Activated naive CD4-positive, alpha-beta T cell treated with anti-CD3 and anti-CD28 coated beads, Interleukin-2, amount 50 U/mL, for 24 hours (primary cell): ENCODE measurements around the gene RGSL1.
"Not testable (repeated sequence)": the region's sequence is repeated elsewhere in the genome, so short reads cannot be mapped to it uniquely, and the experiment has no call there.

Experiments used
- H3K27ac Mint-ChIP-seq: one replicate; pipeline ENCODE4 v1.8.0; 2021; ENCODE audit warnings: mild to moderate bottlenecking, mixed read lengths
- H3K27me3 Mint-ChIP-seq: one replicate; pipeline ENCODE4 v1.8.0; 2021; ENCODE audit warnings: mixed read lengths
- H3K36me3 Mint-ChIP-seq: one replicate; pipeline ENCODE4 v1.8.0; 2021; ENCODE audit warnings: mixed read lengths
- H3K4me1 Mint-ChIP-seq: one replicate; pipeline ENCODE4 v1.8.0; 2021; ENCODE audit warnings: mixed read lengths
- H3K4me3 Mint-ChIP-seq: one replicate; pipeline ENCODE4 v1.8.0; 2021; ENCODE audit warnings: mild to moderate bottlenecking, mixed read lengths
- H3K9me3 Mint-ChIP-seq: one replicate; pipeline ENCODE4 v1.8.0; 2021; ENCODE audit warnings: mixed read lengths

RGSL1 gene

GRCh38 chr1:182431278-182431677 is 18.7 kb upstream of the RGSL1 start:
- Mint-ChIP-seq H3K4me3 (no peak overlapping the region), H3K9me3 (no peaks in the 10 kb centered on the region), H3K27me3 (no peaks in the 10 kb centered on the region), H3K27ac (no peak overlapping the region), H3K4me1 (peaks cover 13% of the 10 kb centered on the region), H3K36me3 (no peaks in the 10 kb centered on the region)

- Mint-ChIP-seq H3K36me3 (peaks cover 2% of the 10 kb centered on the region), H3K27me3 (peaks cover 2% of the 10 kb centered on the region), H3K27ac (no peak overlapping the region), H3K4me1 (peaks cover 13% of the 10 kb centered on the region), H3K9me3 (no peaks in the 10 kb centered on the region), H3K4me3 (no peak overlapping the region)
These were observed 16.4 kb upstream of the RGSL1 start for GRCh38 chr1:182433580-182433979.

GRCh38 chr1:182438326-182438725 is 11.6 kb upstream of the RGSL1 start:
- H3K4me3 Mint-ChIP-seq, result no peak overlapping the region
- H3K36me3 Mint-ChIP-seq, result peaks cover 2% of the 10 kb centered on the region
- H3K9me3 Mint-ChIP-seq, result no peaks in the 10 kb centered on the region
- peaks cover 2% of the 10 kb centered on the region for H3K27me3 Mint-ChIP-seq
- no peak overlapping the region for H3K27ac Mint-ChIP-seq
- no peaks in the 10 kb centered on the region for H3K4me1 Mint-ChIP-seq

- Mint-ChIP-seq H3K9me3 (no peaks in the 10 kb centered on the region), H3K27ac (no peak overlapping the region), H3K27me3 (peaks cover 4% of the 10 kb centered on the region), H3K36me3 (peaks cover 2% of the 10 kb centered on the region), H3K4me3 (no peak overlapping the region), H3K4me1 (no peaks in the 10 kb centered on the region)
These were observed 8.2 kb upstream of the RGSL1 start for GRCh38 chr1:182441719-182442118.

- Mint-ChIP-seq H3K4me1 (no peaks in the 10 kb centered on the region), H3K9me3 (no peaks in the 10 kb centered on the region), H3K27me3 (peaks cover 4% of the 10 kb centered on the region), H3K36me3 (peaks cover 2% of the 10 kb centered on the region), H3K27ac (no peak overlapping the region), H3K4me3 (no peak overlapping the region)
These were observed 7.6 kb upstream of the RGSL1 start for GRCh38 chr1:182442333-182442732.

- Mint-ChIP-seq H3K4me3 (no peak overlapping the region), H3K27ac (no peak overlapping the region), H3K9me3 (no peaks in the 10 kb centered on the region), H3K27me3 (peaks cover 4% of the 10 kb centered on the region), H3K4me1 (no peaks in the 10 kb centered on the region), H3K36me3 (no peaks in the 10 kb centered on the region)
These were observed 5.4 kb upstream of the RGSL1 start for GRCh38 chr1:182444497-182444896.

- H3K27me3 Mint-ChIP-seq, result peaks cover 4% of the 10 kb centered on the region
- no peaks in the 10 kb centered on the region for H3K36me3 Mint-ChIP-seq
- H3K4me1 Mint-ChIP-seq, result peaks cover under 1% of the 10 kb centered on the region
- H3K27ac Mint-ChIP-seq, result no peak overlapping the region
- H3K4me3 Mint-ChIP-seq, result no peak overlapping the region
- no peaks in the 10 kb centered on the region for H3K9me3 Mint-ChIP-seq
These were observed 3.8 kb upstream of the RGSL1 start for GRCh38 chr1:182446033-182446669.

- H3K36me3 Mint-ChIP-seq, H3K4me3 Mint-ChIP-seq, H3K9me3 Mint-ChIP-seq, H3K4me1 Mint-ChIP-seq, H3K27ac Mint-ChIP-seq, H3K27me3 Mint-ChIP-seq: not testable (repeated sequence)
These were observed 2.8 kb upstream of the RGSL1 start for GRCh38 chr1:182447124-182447523.

GRCh38 chr1:182447660-182448059 is 2.3 kb upstream of the RGSL1 start:
- Mint-ChIP-seq H3K27ac (no peak overlapping the region), H3K4me3 (no peak overlapping the region), H3K4me1 (peaks cover 5% of the 10 kb centered on the region), H3K36me3 (no peaks in the 10 kb centered on the region), H3K27me3 (peaks cover 4% of the 10 kb centered on the region), H3K9me3 (no peaks in the 10 kb centered on the region)

- Mint-ChIP-seq H3K9me3 (no peaks in the 10 kb centered on the region), H3K27me3 (peaks cover 3% of the 10 kb centered on the region), H3K27ac (no peak overlapping the region), H3K4me3 (no peak overlapping the region), H3K36me3 (no peaks in the 10 kb centered on the region), H3K4me1 (peaks cover 5% of the 10 kb centered on the region)
These were observed 3.7 kb downstream of the RGSL1 start for GRCh38 chr1:182453631-182454030.

GRCh38 chr1:182457844-182458243 is 7.9 kb downstream of the RGSL1 start:
- no peaks in the 10 kb centered on the region for H3K9me3 Mint-ChIP-seq
- no peaks in the 10 kb centered on the region for H3K36me3 Mint-ChIP-seq
- H3K27me3 Mint-ChIP-seq, result peaks cover 25% of the 10 kb centered on the region
- no peak overlapping the region for H3K4me3 Mint-ChIP-seq
- H3K4me1 Mint-ChIP-seq, result no peaks in the 10 kb centered on the region
- no peak overlapping the region for H3K27ac Mint-ChIP-seq

- H3K9me3 Mint-ChIP-seq, result peaks cover 5% of the 10 kb centered on the region
- H3K27me3 Mint-ChIP-seq, result peaks cover 29% of the 10 kb centered on the region
- no peak overlapping the region for H3K27ac Mint-ChIP-seq
- H3K4me3 Mint-ChIP-seq, result no peak overlapping the region
- H3K36me3 Mint-ChIP-seq, result no peaks in the 10 kb centered on the region
- H3K4me1 Mint-ChIP-seq, result no peaks in the 10 kb centered on the region
These were observed 10.0 kb downstream of the RGSL1 start for GRCh38 chr1:182459949-182460348.

- Mint-ChIP-seq H3K4me3 (no peak overlapping the region), H3K4me1 (no peaks in the 10 kb centered on the region), H3K27ac (no peak overlapping the region), H3K27me3 (peaks cover 29% of the 10 kb centered on the region), H3K9me3 (peaks cover 5% of the 10 kb centered on the region), H3K36me3 (no peaks in the 10 kb centered on the region)
These were observed 10.6 kb downstream of the RGSL1 start for GRCh38 chr1:182460550-182460951.

GRCh38 chr1:182473556-182473955 is 23.6 kb downstream of the RGSL1 start:
- Mint-ChIP-seq H3K4me3 (no peak overlapping the region), H3K9me3 (peaks cover 13% of the 10 kb centered on the region), H3K36me3 (no peaks in the 10 kb centered on the region), H3K27ac (no peak overlapping the region), H3K4me1 (no peaks in the 10 kb centered on the region), H3K27me3 (peaks cover 6% of the 10 kb centered on the region)

- Mint-ChIP-seq H3K27me3 (peaks cover 14% of the 10 kb centered on the region), H3K4me1 (no peaks in the 10 kb centered on the region), H3K9me3 (peaks cover 28% of the 10 kb centered on the region), H3K27ac (no peak overlapping the region), H3K4me3 (no peak overlapping the region), H3K36me3 (no peaks in the 10 kb centered on the region)
These were observed 26.7 kb downstream of the RGSL1 start for GRCh38 chr1:182476625-182477024.

GRCh38 chr1:182478238-182478637 is 28.3 kb downstream of the RGSL1 start:
- H3K36me3 Mint-ChIP-seq, result no peaks in the 10 kb centered on the region
- peaks cover 28% of the 10 kb centered on the region for H3K9me3 Mint-ChIP-seq
- no peak overlapping the region for H3K4me3 Mint-ChIP-seq
- H3K4me1 Mint-ChIP-seq, result no peaks in the 10 kb centered on the region
- H3K27ac Mint-ChIP-seq, result no peak overlapping the region
- H3K27me3 Mint-ChIP-seq, result peaks cover 15% of the 10 kb centered on the region

- Mint-ChIP-seq H3K27me3 (peaks cover 10% of the 10 kb centered on the region), H3K9me3 (peaks cover 9% of the 10 kb centered on the region), H3K4me3 (no peak overlapping the region), H3K36me3 (no peaks in the 10 kb centered on the region), H3K4me1 (no peaks in the 10 kb centered on the region), H3K27ac (no peak overlapping the region)
These were observed 34.1 kb downstream of the RGSL1 start for GRCh38 chr1:182484067-182484466.
